DND-41 (cell line): ENCODE measurements around the gene GOSR1.
"Not testable (repeated sequence)": the region's sequence is repeated elsewhere in the genome, so short reads cannot be mapped to it uniquely, and the experiment has no call there.

Experiments used
- EZH2 ChIP-seq: IDR thresholded peaks from 3 replicates; pipeline ENCODE4 v1.6.1; 2012; ENCODE audit warnings: borderline replicate concordance, low read depth, mild to moderate bottlenecking, moderate library complexity, low read length, inconsistent platforms; ENCODE audit not compliant: severe bottlenecking
- TF ChIP-seq, protein P1 (sequence below): IDR thresholded peaks from 2 replicates; pipeline ENCODE4 v1.5.1; 2012; ENCODE audit warnings: borderline replicate concordance, low read length, moderate library complexity, mild to moderate bottlenecking; ENCODE audit not compliant: poor library complexity, severe bottlenecking; ENCODE audit errors: extremely low read depth

DNA sequence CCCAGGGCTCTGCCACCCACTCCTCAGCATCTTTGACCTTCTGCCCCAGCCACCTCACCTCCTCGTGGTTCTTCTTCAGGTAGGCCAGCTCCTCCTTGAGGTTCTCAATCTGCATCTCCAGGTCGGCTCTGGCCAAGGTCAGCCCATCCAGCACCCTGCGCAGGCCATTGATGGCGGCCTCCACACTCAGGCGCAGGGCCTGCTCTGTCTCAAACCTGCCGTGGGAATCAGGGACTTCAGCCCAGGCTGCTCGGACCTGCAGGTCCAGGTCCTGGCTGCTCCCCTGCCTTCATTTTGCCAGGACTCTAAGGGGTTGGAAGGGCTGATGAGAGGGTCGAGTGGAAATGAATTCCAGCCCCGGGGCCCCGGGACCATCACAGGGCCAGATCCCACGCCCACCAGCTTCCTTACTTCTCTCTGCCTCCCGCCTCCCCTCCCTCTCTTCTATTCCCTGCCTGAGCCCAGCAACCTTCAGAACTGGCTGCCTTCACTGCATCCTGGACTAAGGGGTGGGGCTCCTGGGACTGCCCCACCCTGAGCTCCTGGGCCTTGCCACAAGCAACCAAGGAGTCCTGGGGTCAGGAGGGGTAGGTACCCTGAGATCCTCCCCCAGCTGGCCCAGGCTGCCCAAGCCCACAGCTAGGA, 92.4 kb downstream of the GOSR1 start:
- TF ChIP-seq, protein P1, sequence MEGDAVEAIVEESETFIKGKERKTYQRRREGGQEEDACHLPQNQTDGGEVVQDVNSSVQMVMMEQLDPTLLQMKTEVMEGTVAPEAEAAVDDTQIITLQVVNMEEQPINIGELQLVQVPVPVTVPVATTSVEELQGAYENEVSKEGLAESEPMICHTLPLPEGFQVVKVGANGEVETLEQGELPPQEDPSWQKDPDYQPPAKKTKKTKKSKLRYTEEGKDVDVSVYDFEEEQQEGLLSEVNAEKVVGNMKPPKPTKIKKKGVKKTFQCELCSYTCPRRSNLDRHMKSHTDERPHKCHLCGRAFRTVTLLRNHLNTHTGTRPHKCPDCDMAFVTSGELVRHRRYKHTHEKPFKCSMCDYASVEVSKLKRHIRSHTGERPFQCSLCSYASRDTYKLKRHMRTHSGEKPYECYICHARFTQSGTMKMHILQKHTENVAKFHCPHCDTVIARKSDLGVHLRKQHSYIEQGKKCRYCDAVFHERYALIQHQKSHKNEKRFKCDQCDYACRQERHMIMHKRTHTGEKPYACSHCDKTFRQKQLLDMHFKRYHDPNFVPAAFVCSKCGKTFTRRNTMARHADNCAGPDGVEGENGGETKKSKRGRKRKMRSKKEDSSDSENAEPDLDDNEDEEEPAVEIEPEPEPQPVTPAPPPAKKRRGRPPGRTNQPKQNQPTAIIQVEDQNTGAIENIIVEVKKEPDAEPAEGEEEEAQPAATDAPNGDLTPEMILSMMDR: not testable (repeated sequence)
- not testable (repeated sequence) for TF ChIP-seq EZH2
